B cell (primary cell): ENCODE measurements around the gene ARSA.

Experiments
- EZH2 ChIP-seq: IDR thresholded peaks from 2 replicates; pipeline ENCODE4 v1.6.1; 2012; ENCODE audit warnings: borderline replicate concordance, low read depth, mild to moderate bottlenecking, moderate library complexity, low read length; ENCODE audit not compliant: insufficient read depth, poor library complexity, severe bottlenecking
- TF ChIP-seq, protein P1 (sequence below): fragments of 200-600 bp; IDR thresholded peaks from one replicate; pipeline ENCODE4 v1.8.0; 2022; ENCODE audit warnings: antibody characterized with exemption, mild to moderate bottlenecking

DNA sequence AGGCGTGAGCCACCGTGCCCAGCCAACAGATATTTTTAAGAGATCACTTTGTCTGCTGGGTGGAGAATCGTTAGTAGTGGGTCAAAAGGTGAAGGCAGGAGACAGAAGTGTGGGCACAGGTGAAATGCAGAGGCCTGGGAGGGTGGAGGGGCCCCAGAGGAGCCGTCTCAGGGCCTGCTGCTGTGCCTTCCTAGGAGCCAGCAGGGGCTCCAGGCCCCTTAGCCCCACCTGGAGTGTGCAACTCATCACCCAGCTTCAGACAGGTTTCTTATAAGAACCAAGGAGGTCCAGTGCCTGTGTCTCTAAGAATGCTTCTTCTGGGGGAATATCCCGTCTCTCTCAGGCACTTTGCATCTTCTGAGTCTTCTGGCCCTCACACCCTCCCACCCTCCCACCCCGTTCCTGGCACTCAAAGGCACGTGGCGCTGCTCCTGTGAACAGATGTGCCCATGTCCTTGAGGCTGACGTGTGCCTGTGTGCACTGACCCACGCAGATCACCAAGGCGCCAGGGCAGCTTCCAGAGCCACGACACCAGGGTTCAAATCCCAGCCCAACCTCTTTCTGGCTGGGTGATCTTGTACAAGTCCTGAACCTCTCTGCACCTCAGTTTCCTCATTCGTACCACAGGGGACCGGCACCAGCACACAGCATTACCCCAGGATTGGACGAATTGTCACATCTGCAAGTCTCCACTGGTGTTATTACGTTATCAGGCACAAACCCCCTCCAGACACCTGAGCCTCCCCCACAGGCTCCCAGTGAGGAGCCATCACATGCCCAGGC lies 3.4 kb downstream of the ARSA start:
- TF ChIP-seq, protein P1, sequence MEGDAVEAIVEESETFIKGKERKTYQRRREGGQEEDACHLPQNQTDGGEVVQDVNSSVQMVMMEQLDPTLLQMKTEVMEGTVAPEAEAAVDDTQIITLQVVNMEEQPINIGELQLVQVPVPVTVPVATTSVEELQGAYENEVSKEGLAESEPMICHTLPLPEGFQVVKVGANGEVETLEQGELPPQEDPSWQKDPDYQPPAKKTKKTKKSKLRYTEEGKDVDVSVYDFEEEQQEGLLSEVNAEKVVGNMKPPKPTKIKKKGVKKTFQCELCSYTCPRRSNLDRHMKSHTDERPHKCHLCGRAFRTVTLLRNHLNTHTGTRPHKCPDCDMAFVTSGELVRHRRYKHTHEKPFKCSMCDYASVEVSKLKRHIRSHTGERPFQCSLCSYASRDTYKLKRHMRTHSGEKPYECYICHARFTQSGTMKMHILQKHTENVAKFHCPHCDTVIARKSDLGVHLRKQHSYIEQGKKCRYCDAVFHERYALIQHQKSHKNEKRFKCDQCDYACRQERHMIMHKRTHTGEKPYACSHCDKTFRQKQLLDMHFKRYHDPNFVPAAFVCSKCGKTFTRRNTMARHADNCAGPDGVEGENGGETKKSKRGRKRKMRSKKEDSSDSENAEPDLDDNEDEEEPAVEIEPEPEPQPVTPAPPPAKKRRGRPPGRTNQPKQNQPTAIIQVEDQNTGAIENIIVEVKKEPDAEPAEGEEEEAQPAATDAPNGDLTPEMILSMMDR, result no peak
- no peak for TF ChIP-seq EZH2
